ENCODE results near the gene LEMD2.

The LEMD2 gene

GRCh38 chr6:33791620-33792019, 2.7 kb upstream of the LEMD2 start:
- no peak for TF ChIP-seq ZNF513 (tag by site-specific recombination; IDR thresholded peaks at IDR 0.05)
- no peak for TF ChIP-seq PRDM2 (tag by site-specific recombination; IDR thresholded peaks at IDR 0.05; ENCODE audit: borderline replicate concordance)
- no peak for TF ChIP-seq ZNF239 (tag by site-specific recombination; IDR thresholded peaks at IDR 0.05)
- Histone ChIP-seq H3K27ac (ENCODE audit: extremely low read depth, low read depth, low read length) (no peak overlapping the region), H3K4me1 (ENCODE audit: control insufficient read depth, insufficient read depth, low read length) (peaks cover 14% of the 10 kb centered on the region), H3K36me3 (ENCODE audit: control insufficient read depth in 2 of 2, insufficient read depth in 1 of 2, low read length in 2 of 2) (no peaks in the 10 kb centered on the region), H3K9me3 (ENCODE audit: control insufficient read depth, insufficient read depth, low read depth, low read length) (no peaks in the 10 kb centered on the region), H3K4me3 (ENCODE audit: low read depth, low read length) (no peak overlapping the region)
- CTCF ChIA-PET, result interaction anchor here (0.6 to 1.3 kb wide), 4 partner anchors 10 to 263 kb away, joined by 3 to 4 read pairs (median 4); no protein-coding TSS in a partner anchor
- POLR2A ChIA-PET, result interaction anchor here (0.6 to 1.7 kb wide), 4 partner anchors 10 to 577 kb away, joined by 3 to 5 read pairs (median 4); no protein-coding TSS in a partner anchor

GRCh38 chr6:33790910-33791309, 2.0 kb upstream of the LEMD2 start:
- peaks cover 14% of the 10 kb centered on the region for H3K4me1 ChIP-seq (ENCODE audit: control insufficient read depth, insufficient read depth, low read length)
- TF ChIP-seq ZIC2 (tag by site-specific recombination; IDR thresholded peaks at IDR 0.05) (peak; percentile 32; the same call in 1 of the 2 replicates), ZSCAN16 (tag by site-specific recombination; IDR thresholded peaks at IDR 0.05) (no peak), ZNF341 (tag by site-specific recombination; IDR thresholded peaks at IDR 0.05; ENCODE audit: low read depth) (no peak), ZNF121 (tag by site-specific recombination; IDR thresholded peaks at IDR 0.05) (no peak), IKZF3 (tag by site-specific recombination; IDR thresholded peaks at IDR 0.05) (no peak)
- TF ChIP-seq, protein P1, sequence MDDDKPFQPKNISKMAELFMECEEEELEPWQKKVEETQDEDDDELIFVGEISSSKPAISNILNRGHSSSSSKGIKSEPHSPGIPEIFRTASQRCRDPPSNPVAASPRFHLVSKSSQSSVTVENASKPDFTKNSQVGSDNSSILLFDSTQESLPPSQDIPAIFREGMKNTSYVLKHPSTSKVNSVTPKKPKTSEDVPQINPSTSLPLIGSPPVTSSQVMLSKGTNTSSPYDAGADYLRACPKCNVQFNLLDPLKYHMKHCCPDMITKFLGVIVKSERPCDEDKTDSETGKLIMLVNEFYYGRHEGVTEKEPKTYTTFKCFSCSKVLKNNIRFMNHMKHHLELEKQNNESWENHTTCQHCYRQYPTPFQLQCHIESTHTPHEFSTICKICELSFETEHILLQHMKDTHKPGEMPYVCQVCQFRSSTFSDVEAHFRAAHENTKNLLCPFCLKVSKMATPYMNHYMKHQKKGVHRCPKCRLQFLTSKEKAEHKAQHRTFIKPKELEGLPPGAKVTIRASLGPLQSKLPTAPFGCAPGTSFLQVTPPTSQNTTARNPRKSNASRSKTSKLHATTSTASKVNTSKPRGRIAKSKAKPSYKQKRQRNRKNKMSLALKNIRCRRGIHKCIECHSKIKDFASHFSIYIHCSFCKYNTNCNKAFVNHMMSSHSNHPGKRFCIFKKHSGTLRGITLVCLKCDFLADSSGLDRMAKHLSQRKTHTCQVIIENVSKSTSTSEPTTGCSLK (tag by site-specific recombination; IDR thresholded peaks at IDR 0.05), result no peak
- H3K9me3 ChIP-seq (ENCODE audit: control insufficient read depth, insufficient read depth, low read depth, low read length), result no peaks in the 10 kb centered on the region
- CTCF ChIA-PET, result interaction anchor here (0.6 to 1.3 kb wide), 4 partner anchors 11 to 264 kb away, joined by 3 to 4 read pairs (median 4); no protein-coding TSS in a partner anchor
- no peak overlapping the region for H3K27ac ChIP-seq (ENCODE audit: extremely low read depth, low read depth, low read length)
- POLR2A ChIA-PET, result interaction anchor here (1.1 to 1.7 kb wide), 2 partner anchors 11 to 21 kb away, joined by 3 to 5 read pairs; no protein-coding TSS in a partner anchor
- no peak overlapping the region for H3K4me3 ChIP-seq (ENCODE audit: low read depth, low read length)
- peaks cover 0 to 7% of the 10 kb centered on the region in 2 experiments; a peak in 1 of 3 replicates for H3K36me3 ChIP-seq (ENCODE audit: control insufficient read depth in 2 of 2, insufficient read depth in 1 of 2, low read length in 2 of 2)

- POLR2A ChIA-PET, result interaction anchor here (1.7 kb wide), 1 partner anchor 11 kb away, joined by 5 read pairs; no protein-coding TSS in a partner anchor
- Histone ChIP-seq H3K36me3 (ENCODE audit: control insufficient read depth in 2 of 2, insufficient read depth in 1 of 2, low read length in 2 of 2) (peaks cover 0 to 12% of the 10 kb centered on the region in 2 experiments; a peak in 1 of 3 replicates), H3K4me1 (ENCODE audit: control insufficient read depth, insufficient read depth, low read length) (peaks cover 14% of the 10 kb centered on the region), H3K9me3 (ENCODE audit: control insufficient read depth, insufficient read depth, low read depth, low read length) (no peaks in the 10 kb centered on the region), H3K4me3 (ENCODE audit: low read depth, low read length) (no peak overlapping the region), H3K27ac (ENCODE audit: extremely low read depth, low read depth, low read length) (no peak overlapping the region)
- CTCF ChIA-PET, result interaction anchor here (1.0 to 1.2 kb wide), 2 partner anchors 23 to 46 kb away, joined by 3 to 4 read pairs; no protein-coding TSS in a partner anchor
- TF ChIP-seq ZNF701 (tag by site-specific recombination; IDR thresholded peaks at IDR 0.05) (no peak), ZFP69B (tag by site-specific recombination; IDR thresholded peaks at IDR 0.05) (no peak), ZNF488 (tag by site-specific recombination; IDR thresholded peaks at IDR 0.05) (no peak)
Observed at GRCh38 chr6:33790379-33790778, 1.4 kb upstream of the LEMD2 start.

Data from HEK293 (cell line).